Ascending aorta (tissue), 2 donors: ENCODE data around the gene LILRB4. TPM values are rescaled to one million over a fixed set of nuclear protein-coding genes. Genes with fewer than 3 reads are reported as not detected.
"Not testable (repeated sequence)": the region's sequence is repeated elsewhere in the genome, so short reads cannot be mapped to it uniquely, and the experiment has no call there.

Experiments
- DNase-seq, 2 donors: peaks; one replicate each; pipeline ENCODE4 v3.0.0-alpha.2; 2019; ENCODE audit warnings: low spot score in 2 of 2
- H3K27ac ChIP-seq, 2 donors: fragments of 200-600 bp; sonication (generic); one replicate each; pipeline ENCODE4 v1.5.1; 2016 to 2017; ENCODE audit warnings: mild to moderate bottlenecking in 1 of 2
- H3K27me3 ChIP-seq: fragments of 200-600 bp; sonication (generic); one replicate; pipeline ENCODE4 v1.5.1; 2017
- H3K36me3 ChIP-seq, 2 donors: fragments of 200-600 bp; sonication (generic); one replicate each; pipeline ENCODE4 v1.5.1; 2016
- H3K4me1 ChIP-seq, 2 donors: fragments of 200-600 bp; sonication (generic); one replicate each; pipeline ENCODE4 v1.5.1; 2016 to 2017; ENCODE audit warnings: mild to moderate bottlenecking in 1 of 2
- H3K4me3 ChIP-seq, 2 donors: fragments of 200-600 bp; sonication (generic); one replicate each; pipeline ENCODE4 v1.5.1; 2016 to 2017; ENCODE audit warnings: mild to moderate bottlenecking in 1 of 2
- H3K9me3 ChIP-seq, 2 donors: fragments of 200-600 bp; sonication (generic); one replicate each; pipeline ENCODE4 v1.5.1; 2016
- intact Hi-C: fragments of 100-400 bp; cut with DNase I; formaldehyde crosslinking; loops from one replicate; pipeline ENCODE4 v1.15.1; 2023
- total RNA-seq: library from RNA; depleted of rRNA; stranded (reverse); fragments of >200 nt; gene quantifications from one replicate; pipeline ENCODE4 v1.1.0, GENCODE V29; 2016
- TF ChIP-seq, protein P1 (sequence below), 3 experiments: fragments of 200-600 bp in 2 of 3; fragments of 450-650 bp in 1 of 3; sonication (generic) in 2 of 3; IDR thresholded peaks; one replicate each; pipeline ENCODE4 v1.5.1; 2016 to 2019; ENCODE audit warnings: antibody characterized with exemption in 3 of 3, mild to moderate bottlenecking in 1 of 3, moderate library complexity in 1 of 3

The LILRB4 gene
- total RNA-seq, 1 donor from 2014 or later: 0.64 TPM

GRCh38 chr19:54633401-54633800, 29.4 kb upstream of the LILRB4 start:
- intact Hi-C loops: no loop called here
- Histone ChIP-seq H3K27ac (no peak overlapping the region), H3K4me3 (no peak overlapping the region), H3K9me3 (no peaks in the 10 kb centered on the region), H3K36me3 (no peaks in the 10 kb centered on the region), H3K4me1 (no peaks in the 10 kb centered on the region), H3K27me3 (no peaks in the 10 kb centered on the region)
- TF ChIP-seq, protein P1, sequence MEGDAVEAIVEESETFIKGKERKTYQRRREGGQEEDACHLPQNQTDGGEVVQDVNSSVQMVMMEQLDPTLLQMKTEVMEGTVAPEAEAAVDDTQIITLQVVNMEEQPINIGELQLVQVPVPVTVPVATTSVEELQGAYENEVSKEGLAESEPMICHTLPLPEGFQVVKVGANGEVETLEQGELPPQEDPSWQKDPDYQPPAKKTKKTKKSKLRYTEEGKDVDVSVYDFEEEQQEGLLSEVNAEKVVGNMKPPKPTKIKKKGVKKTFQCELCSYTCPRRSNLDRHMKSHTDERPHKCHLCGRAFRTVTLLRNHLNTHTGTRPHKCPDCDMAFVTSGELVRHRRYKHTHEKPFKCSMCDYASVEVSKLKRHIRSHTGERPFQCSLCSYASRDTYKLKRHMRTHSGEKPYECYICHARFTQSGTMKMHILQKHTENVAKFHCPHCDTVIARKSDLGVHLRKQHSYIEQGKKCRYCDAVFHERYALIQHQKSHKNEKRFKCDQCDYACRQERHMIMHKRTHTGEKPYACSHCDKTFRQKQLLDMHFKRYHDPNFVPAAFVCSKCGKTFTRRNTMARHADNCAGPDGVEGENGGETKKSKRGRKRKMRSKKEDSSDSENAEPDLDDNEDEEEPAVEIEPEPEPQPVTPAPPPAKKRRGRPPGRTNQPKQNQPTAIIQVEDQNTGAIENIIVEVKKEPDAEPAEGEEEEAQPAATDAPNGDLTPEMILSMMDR (IDR thresholded peaks at IDR 0.05): no peak
- no peak for DNase-seq

DNA sequence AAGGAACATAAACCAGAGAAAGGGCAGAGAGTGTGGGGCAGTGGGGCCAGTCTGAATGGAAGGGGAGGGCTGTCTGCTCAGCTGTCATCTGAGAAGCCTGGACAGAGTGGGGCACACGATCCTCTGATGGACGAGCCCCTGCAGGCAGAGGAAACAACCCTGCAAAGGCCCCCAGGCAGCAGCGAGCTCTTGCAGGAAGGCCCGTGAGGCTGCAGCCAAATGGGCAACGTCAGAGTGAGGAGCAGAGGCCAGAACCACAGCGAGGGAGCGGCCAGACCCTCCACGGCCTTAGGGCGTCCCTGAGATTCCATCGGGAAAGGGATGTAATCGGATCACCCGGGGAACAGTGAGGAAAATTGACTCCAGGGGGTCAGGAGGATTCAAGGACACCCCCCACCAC, 26.7 kb upstream of the LILRB4 start:
- H3K27me3 ChIP-seq, H3K9me3 ChIP-seq, intact Hi-C loops: not testable (repeated sequence)

GRCh38 chr19:54638683-54639082, 24.1 kb upstream of the LILRB4 start:
- H3K9me3 ChIP-seq: no peaks in the 10 kb centered on the region
- intact Hi-C loops: no loop called here
- no peak for DNase-seq
- no peak overlapping the region for H3K4me3 ChIP-seq
- no peaks in the 10 kb centered on the region for H3K4me1 ChIP-seq
- no peaks in the 10 kb centered on the region for H3K36me3 ChIP-seq
- no peaks in the 10 kb centered on the region for H3K27me3 ChIP-seq
- no peak overlapping the region for H3K27ac ChIP-seq
- TF ChIP-seq, protein P1 (IDR thresholded peaks at IDR 0.05): no peak

More for the DNA sequence above, 26.7 kb upstream of the LILRB4 start:
- not testable (repeated sequence) for H3K36me3 ChIP-seq, H3K27ac ChIP-seq, H3K4me3 ChIP-seq, DNase-seq, H3K4me1 ChIP-seq

- H3K9me3 ChIP-seq, H3K27me3 ChIP-seq, H3K4me1 ChIP-seq, H3K36me3 ChIP-seq, H3K4me3 ChIP-seq, DNase-seq, intact Hi-C loops, H3K27ac ChIP-seq: not testable (repeated sequence)
Measured at GRCh38 chr19:54642953-54643352, 19.8 kb upstream of the LILRB4 start.

- H3K4me3 ChIP-seq, H3K27me3 ChIP-seq, H3K9me3 ChIP-seq, H3K36me3 ChIP-seq, DNase-seq, H3K4me1 ChIP-seq, intact Hi-C loops, H3K27ac ChIP-seq: not testable (repeated sequence)
Measured at GRCh38 chr19:54643583-54643982, 19.2 kb upstream of the LILRB4 start.

- TF ChIP-seq, protein P1 (IDR thresholded peaks at IDR 0.05): no peak
- no peaks in the 10 kb centered on the region for H3K36me3 ChIP-seq
- no peaks in the 10 kb centered on the region for H3K9me3 ChIP-seq
- intact Hi-C loops: no loop called here
- H3K4me1 ChIP-seq: no peaks in the 10 kb centered on the region
- no peak overlapping the region for H3K4me3 ChIP-seq
- no peak for DNase-seq
- H3K27ac ChIP-seq: no peak overlapping the region
- H3K27me3 ChIP-seq: no peaks in the 10 kb centered on the region
Measured at GRCh38 chr19:54644056-54644455, 18.7 kb upstream of the LILRB4 start.

DNA sequence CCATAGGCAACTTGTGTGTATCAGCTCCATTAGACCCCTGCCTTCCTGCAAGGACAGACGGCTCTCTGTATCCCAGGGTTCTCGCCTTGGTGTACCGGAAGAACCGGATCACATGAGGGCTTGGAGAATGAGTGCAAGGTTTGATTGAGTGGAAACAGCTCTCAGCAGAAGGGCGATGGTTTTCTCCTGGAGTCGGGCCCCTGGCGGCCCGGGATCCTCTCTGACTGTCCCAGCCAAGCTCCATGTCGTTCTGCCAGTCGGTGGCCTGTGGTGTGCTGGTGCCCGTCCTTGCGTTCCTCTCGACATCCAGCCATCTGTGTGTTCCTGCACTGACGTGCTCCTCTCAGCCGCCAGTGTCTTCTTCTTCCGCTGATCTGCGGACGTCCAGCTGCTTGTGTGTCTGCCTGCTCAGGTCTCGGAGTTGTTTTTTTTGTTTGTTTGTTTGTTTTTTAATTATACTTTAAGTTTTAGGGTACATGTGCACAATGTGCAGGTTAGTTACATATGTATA, 16.4 kb upstream of the LILRB4 start:
- no peaks in the 10 kb centered on the region for H3K27me3 ChIP-seq
- DNase-seq: no peak
- H3K4me3 ChIP-seq: no peak overlapping the region
- H3K4me1 ChIP-seq: no peaks in the 10 kb centered on the region
- TF ChIP-seq, protein P1 (IDR thresholded peaks at IDR 0.05): no peak
- intact Hi-C loops: no loop called here
- H3K9me3 ChIP-seq: no peaks in the 10 kb centered on the region
- H3K36me3 ChIP-seq: no peaks in the 10 kb centered on the region
- H3K27ac ChIP-seq: no peak overlapping the region
